Fibroblast of lung (primary cell): ENCODE data around the gene NDUFB2.

Source experiments
- EZH2 ChIP-seq: IDR thresholded peaks from 2 replicates; pipeline ENCODE4 v1.5.1; 2012; ENCODE audit warnings: low read length, control low read depth, mild to moderate bottlenecking; ENCODE audit errors: missing control alignments
- TF ChIP-seq, protein P1 (sequence below), 2 donors: IDR thresholded peaks in 1 of 2; conservative IDR thresholded peaks in 1 of 2; 1 replicate in 1 of 2; 2 replicates in 1 of 2; pipeline ENCODE4 v1.5.1; 2011 to 2012; ENCODE audit warnings: low read length in 2 of 2, control low read depth in 1 of 2, inconsistent platforms in 1 of 2, low read depth in 1 of 2, mild to moderate bottlenecking in 1 of 2

DNA sequence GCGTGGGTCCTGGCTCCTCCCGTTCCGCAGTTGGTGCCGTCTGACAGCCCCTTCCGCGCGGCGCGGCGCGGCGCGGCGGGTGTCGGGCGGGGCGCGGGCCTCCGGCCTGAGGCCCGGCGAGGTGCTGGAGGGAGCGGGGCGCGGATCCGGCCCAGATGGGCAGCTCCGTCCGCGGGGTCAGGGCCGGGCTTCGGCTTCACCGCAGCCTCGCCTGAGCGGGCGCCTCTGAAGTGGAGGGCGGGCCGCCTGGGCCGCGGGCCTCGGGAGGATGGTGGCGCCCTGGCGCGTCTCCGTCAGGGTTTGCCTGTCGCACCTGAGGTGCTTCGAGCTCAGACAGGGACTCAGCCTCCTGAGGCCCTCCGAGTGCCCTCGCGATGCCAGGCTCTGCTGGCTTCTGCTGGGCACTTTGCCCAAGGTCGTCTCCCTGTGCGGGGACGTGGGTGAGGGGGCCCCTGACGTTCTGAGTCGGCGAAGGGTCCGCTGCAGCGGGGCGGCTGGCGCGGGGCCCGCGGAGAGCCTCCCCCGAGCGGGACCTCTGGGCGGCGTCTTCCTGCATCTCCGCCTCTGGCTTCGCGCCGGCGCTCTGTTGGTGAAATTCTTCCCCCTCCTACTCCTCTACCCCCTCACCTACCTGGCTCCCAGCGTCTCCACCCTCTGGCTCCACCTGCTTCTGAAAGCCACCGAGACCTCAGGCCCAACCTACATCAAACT is 23.3 kb upstream of the NDUFB2 start:
- TF ChIP-seq, protein P1, sequence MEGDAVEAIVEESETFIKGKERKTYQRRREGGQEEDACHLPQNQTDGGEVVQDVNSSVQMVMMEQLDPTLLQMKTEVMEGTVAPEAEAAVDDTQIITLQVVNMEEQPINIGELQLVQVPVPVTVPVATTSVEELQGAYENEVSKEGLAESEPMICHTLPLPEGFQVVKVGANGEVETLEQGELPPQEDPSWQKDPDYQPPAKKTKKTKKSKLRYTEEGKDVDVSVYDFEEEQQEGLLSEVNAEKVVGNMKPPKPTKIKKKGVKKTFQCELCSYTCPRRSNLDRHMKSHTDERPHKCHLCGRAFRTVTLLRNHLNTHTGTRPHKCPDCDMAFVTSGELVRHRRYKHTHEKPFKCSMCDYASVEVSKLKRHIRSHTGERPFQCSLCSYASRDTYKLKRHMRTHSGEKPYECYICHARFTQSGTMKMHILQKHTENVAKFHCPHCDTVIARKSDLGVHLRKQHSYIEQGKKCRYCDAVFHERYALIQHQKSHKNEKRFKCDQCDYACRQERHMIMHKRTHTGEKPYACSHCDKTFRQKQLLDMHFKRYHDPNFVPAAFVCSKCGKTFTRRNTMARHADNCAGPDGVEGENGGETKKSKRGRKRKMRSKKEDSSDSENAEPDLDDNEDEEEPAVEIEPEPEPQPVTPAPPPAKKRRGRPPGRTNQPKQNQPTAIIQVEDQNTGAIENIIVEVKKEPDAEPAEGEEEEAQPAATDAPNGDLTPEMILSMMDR (conservative IDR thresholded peaks at IDR 0.05 in 1 of 2, IDR thresholded peaks at IDR 0.05 in 1 of 2; ENCODE audit: low read depth in 1 of 2, low read length in 2 of 2), result no peak
- TF ChIP-seq EZH2, result no peak
